Cerebellar nuclear complex (tissue), 1 donor: ENCODE measurements around the gene SMARCA4.

ENCODE experiments used
- DNase-seq, 2 experiments: peaks; one replicate each; lab custom pipeline; 2025; lab: John Stamatoyannopoulos, UW

The SMARCA4 gene

DNA sequence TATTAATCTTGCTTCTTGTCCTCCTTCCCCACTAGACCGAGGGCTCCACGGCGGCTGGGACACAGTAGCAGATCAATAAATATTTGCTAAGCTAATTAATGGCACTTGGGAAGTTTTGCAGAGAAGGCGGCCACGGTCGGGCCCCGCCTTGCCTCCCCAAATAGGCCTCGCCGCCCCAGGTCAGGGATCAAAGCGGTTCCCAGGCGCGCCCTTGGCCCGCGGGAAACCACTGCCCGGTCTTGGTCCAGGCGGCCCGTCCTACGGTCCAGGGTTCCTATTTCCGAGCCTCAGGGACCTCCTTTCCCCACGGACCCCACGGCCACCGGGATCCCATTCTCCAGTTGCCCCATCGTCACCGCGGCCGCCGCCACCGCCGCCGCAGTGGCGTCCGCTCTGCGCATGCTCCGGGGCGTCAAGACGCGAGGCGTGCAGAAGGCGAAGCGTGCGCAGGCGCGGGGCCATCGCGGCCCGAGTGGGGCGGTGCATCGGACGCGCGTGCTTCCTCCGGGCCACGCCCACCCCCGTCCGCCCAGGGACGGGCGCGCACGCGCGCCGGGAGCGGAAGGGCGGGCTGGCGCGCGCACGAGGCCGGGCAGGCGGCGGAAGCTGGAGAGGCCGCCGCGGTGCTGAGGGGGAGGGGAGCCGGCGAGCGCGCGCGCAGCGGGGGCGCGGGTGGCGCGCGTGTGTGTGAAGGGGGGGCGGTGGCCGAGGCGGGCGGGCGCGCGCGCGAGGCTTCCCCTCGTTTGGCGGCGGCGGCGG lies at the start of gene SMARCA4:
SMARCA4 (plus strand) TSS at position 717 of the 759 bp plus-strand sequence. CDS start 23,122 bp downstream, outside the sequence.
- DNase-seq = peak; percentile 29 to 41

DNA sequence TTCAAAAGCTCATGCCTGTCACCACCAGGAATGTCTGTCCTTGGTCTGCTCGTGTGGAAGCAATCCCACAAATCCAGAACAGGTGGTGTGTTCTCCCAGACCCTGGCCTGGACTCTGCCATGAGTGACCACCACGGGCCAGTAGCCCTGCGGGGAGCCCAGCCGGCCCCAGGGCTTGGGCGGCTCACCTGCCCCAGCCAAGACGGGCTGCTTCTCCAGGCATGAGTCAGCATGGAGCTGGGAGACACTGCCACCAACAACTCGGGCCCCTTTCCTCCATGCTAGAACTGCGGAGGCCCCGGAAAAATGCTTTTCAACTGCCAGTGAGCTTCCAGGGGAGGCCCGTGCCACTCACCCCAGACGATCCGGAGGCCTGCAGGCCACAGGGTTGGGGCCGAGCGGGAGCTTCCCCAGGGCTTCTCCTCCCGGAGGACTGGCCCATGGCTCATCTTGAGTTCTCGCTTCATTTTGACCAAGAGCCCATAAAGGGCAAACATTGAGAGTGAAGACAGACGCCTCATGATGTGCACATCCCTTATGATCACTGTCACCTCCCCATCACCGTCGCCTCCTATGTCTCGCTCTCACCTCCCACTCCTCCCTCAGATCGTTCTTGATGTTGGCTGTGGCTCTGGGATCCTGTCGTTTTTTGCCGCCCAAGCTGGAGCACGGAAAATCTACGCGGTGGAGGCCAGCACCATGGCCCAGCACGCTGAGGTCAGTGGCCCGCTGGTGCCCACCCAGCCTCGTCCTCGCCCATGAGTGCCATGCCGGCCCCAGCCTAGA lies 49.1 kb upstream of the SMARCA4 start:
- DNase-seq = no peak

DNA sequence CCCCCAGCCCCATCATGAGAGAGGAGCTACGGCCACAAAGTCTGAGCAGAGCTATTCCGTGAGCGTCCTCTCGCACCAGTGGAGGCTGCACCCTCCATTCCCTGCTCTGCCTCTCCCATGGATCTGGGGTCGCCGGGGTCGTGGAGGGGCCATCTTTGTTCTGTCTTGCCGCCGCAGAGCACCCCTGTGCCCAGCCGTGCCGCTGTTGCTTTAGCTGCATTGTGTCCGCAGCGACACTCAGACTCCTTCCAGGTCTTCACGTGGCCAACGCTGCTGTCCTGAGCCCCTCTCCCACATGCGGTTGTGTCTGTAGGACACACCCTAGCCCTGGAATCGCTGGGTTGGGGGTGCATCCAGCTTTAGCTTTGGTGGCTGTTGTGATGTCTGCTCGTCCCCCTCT lies 48.2 kb upstream of the SMARCA4 start:
- no peak for DNase-seq

DNA sequence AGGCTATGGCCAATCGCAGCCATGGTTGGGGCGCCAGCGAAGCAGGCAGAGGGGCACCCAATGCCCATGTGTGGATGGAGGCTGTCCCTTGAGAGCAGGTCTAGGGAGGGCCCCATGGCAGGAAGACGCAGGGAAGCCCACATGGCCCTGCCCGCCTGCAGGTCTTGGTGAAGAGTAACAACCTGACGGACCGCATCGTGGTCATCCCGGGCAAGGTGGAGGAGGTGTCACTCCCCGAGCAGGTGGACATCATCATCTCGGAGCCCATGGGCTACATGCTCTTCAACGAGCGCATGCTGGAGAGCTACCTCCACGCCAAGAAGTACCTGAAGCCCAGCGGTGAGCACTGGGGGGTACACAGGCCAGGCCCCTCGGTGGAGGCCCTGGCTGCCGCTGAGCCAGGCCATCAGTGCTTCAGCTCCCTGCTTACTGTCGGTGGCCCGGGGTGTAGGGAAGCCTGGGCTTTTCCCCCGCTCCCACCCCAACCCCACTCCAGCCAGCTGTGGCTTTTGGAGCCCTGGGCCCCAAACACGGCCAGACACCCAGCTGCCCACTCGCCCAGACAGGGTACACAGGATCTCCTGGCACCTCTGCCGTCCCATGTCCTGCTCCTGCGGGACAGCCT lies 47.0 kb upstream of the SMARCA4 start:
- no peak for DNase-seq

- DNase-seq = no peak
Measured at GRCh38 chr19:10915130-10916091, 45.4 kb upstream of the SMARCA4 start.

DNA sequence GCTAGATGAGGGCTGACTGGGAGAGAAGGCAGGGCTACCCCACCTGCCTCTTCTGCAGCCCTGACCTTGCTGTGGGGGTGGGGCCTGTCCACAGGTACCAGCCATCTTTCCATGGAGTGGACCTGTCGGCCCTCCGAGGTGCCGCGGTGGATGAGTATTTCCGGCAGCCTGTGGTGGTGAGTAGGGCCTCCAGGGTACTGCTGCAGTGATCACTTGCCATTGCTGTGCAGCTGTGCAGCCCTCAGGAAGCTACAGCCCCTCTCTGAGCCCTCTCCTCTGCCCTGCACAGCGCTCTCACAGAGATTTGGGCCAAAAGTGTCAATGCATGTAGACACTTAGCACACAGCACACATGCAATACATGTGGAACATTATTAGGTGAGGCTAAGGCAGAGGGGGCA lies 44.2 kb upstream of the SMARCA4 start:
- no peak for DNase-seq

- DNase-seq = no peak
Measured at GRCh38 chr19:10918359-10918758, 42.5 kb upstream of the SMARCA4 start.

DNA sequence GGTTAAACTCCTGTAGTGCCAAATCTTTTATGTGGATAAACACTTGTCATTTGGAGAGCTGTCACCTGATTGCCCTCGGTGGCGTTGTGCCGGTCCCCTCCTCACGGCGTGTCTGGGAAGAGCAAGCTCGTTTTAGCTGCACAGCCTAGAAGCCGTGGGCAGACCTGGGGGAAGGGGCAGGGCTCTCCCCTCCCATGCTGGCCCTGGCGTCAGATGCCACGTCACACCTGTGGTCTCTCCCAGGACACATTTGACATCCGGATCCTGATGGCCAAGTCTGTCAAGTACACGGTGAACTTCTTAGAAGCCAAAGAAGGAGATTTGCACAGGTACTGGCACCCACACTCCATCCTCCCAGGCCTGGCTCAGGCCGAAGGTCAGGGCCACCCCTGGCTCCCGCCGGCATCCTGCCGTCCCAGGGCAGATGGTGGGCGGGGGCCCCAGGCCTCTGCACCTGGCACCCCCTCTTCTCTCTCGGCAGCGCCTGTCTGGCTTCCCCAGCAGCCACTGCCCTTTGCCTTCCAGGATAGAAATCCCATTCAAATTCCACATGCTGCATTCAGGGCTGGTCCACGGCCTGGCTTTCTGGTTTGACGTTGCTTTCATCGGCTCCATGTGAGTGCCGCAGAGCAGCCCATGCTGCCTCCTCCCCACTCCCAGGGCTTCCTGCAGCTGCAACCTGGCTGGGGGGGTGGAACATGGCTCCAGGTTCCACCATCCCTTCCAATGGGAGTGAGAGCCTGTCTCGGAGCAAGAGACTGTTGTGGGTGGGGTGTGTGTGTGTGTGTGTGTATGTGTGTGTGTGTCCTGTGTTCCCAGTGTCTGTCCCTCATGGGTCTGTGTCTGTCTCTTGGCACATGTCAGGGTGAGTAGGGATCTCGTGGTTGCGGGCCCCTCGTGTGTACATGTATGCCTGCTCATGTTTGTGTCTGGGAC lies 41.2 kb upstream of the SMARCA4 start:
- DNase-seq = no peak

DNA sequence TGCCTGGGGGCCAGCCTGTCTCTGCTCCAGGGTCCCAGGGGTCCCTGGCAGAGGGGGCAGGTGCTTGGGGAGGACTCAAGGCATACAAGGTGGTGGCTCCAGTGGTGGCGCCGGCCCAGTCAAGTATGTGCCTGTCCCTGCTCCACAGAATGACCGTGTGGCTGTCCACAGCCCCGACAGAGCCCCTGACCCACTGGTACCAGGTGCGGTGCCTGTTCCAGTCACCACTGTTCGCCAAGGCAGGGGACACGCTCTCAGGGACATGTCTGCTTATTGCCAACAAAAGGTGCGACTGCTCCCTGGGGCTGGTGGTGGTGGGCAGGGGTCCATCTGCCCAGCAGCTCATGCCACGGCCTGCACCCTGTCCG lies 40.6 kb upstream of the SMARCA4 start:
- no peak for DNase-seq

- DNase-seq = no peak
Measured at GRCh38 chr19:10920781-10921180, 40.0 kb upstream of the SMARCA4 start.

DNA sequence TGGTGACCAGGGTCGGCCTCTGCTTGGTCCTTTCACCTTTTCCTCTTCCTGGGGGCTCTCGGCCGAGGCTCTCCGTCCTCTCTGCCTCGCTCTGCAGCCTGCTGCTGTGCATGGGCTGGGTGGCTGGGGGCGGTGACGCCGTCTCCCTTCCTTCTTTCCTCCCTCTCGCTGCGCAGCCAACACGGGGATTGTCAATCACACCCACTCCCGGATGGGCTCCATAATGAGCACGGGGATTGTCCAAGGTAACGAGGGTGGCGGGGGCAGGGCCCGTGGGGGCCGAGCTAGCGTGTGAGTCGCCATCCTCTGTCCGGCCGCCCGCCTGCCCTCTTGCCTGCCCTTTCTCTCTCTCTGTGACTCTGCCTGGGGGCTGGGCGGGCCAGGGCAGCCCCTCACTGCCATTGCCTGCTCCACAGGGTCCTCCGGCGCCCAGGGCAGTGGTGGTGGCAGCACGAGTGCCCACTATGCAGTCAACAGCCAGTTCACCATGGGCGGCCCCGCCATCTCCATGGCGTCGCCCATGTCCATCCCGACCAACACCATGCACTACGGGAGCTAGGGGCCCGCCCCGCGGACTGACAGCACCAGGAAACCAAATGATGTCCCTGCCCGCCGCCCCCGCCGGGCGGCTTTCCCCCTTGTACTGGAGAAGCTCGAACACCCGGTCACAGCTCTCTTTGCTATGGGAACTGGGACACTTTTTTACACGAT lies 39.5 kb upstream of the SMARCA4 start:
- DNase-seq = no peak

DNA sequence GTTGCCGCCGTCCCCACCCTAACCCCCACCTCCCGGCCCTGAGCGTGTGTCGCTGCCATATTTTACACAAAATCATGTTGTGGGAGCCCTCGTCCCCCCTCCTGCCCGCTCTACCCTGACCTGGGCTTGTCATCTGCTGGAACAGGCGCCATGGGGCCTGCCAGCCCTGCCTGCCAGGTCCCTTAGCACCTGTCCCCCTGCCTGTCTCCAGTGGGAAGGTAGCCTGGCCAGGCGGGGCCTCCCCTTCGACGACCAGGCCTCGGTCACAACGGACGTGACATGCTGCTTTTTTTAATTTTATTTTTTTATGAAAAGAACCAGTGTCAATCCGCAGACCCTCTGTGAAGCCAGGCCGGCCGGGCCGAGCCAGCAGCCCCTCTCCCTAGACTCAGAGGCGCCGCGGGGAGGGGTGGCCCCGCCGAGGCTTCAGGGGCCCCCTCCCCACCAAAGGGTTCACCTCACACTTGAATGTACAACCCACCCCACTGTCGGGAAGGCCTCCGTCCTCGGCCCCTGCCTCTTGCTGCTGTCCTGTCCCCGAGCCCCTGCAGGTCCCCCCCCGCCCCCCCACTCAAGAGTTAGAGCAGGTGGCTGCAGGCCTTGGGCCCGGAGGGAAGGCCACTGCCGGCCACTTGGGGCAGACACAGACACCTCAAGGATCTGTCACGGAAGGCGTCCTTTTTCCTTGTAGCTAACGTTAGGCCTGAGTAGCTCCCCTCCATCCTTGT lies 38.8 kb upstream of the SMARCA4 start:
- no peak for DNase-seq

GRCh38 chr19:10922638-10923014 lies 38.2 kb upstream of the SMARCA4 start:
- DNase-seq = no peak

GRCh38 chr19:10923260-10924112 lies 37.3 kb upstream of the SMARCA4 start:
- DNase-seq = no peak

DNA sequence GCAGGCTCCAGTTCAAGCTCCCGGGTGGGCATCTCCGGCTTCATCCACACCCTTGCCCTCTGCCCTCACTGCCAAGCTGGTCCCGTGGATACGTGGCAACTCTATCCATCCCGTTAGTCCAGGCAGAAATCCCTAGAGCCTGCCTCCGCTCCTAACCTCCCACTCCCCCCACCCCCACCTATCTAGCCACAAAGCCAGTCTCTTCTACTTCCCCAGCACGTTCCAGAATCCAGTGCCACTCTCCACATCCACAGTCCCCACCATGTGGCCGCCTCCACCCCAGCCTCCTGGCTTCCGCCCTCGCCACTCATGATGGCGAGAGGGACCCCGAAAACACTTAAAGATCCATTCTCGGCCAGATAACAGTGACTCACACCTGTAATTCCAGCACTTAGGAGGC lies 36.2 kb upstream of the SMARCA4 start:
- no peak for DNase-seq

GRCh38 chr19:10927730-10928562 lies 32.9 kb upstream of the SMARCA4 start:
- DNase-seq = no peak
